GM23338 (cell line): ENCODE data around the gene SIGLEC15. TPM values are rescaled to one million over a fixed set of nuclear protein-coding genes. Genes with fewer than 3 reads are reported as not detected.

ENCODE experiments used
- ATAC-seq: fragments of 200-7000 bp; cut with Tn5 transposase; 3 replicates; pipeline ENCODE4 v1.9.1; 2020
- DNase-seq: peaks from one replicate; pipeline ENCODE4 v3.0.0-alpha.2; 2015; ENCODE audit warnings: low spot score
- H2AFZ ChIP-seq: fragments of 200-600 bp; sonication (generic); 2 replicates; pipeline ENCODE4 v1.8.0; 2016; ENCODE audit warnings: antibody characterized with exemption, mild to moderate bottlenecking, moderate library complexity
- H3F3A ChIP-seq: fragments of 200-600 bp; sonication (generic); replicated peaks from 2 replicates; pipeline ENCODE4 v1.8.0; 2017; ENCODE audit warnings: antibody characterized with exemption, mixed run types, low read depth
- H3K27ac ChIP-seq: fragments of 200-600 bp; sonication (generic); 2 replicates; pipeline ENCODE4 v1.6.1; 2016; ENCODE audit warnings: low read depth
- H3K27me3 ChIP-seq: fragments of 200-600 bp; sonication (generic); 2 replicates; pipeline ENCODE4 v1.8.0; 2016; ENCODE audit warnings: mild to moderate bottlenecking, mixed run types, moderate library complexity; ENCODE audit not compliant: insufficient read depth
- H3K36me3 ChIP-seq: fragments of 200-600 bp; sonication (generic); 2 replicates; pipeline ENCODE4 v1.8.0; 2016; ENCODE audit warnings: mild to moderate bottlenecking; ENCODE audit not compliant: insufficient read depth
- H3K4me1 ChIP-seq: fragments of 200-600 bp; sonication (generic); 2 replicates; pipeline ENCODE4 v1.8.0; 2016; ENCODE audit warnings: mild to moderate bottlenecking, moderate library complexity; ENCODE audit not compliant: insufficient read depth
- H3K4me2 ChIP-seq: fragments of 200-600 bp; sonication (generic); 2 replicates; pipeline ENCODE4 v1.7.1; 2017; ENCODE audit warnings: mixed run types
- H3K4me3 ChIP-seq: fragments of 200-600 bp; sonication (generic); 2 replicates; pipeline ENCODE4 v1.6.1; 2016; ENCODE audit warnings: mixed run types
- H3K79me2 ChIP-seq: fragments of 200-600 bp; sonication (generic); replicated peaks from 2 replicates; pipeline ENCODE4 v1.8.0; 2017; ENCODE audit warnings: mild to moderate bottlenecking; ENCODE audit not compliant: insufficient read depth
- H3K9me2 ChIP-seq: fragments of 200-600 bp; sonication (generic); 2 replicates; pipeline ENCODE4 v1.8.0; 2017; ENCODE audit not compliant: insufficient read depth
- H4K20me1 ChIP-seq: fragments of 200-600 bp; sonication (generic); replicated peaks from 2 replicates; pipeline ENCODE4 v1.8.0; 2017; ENCODE audit warnings: mild to moderate bottlenecking; ENCODE audit not compliant: insufficient read depth
- H3K27ac Mint-ChIP-seq: 2 replicates; pipeline ENCODE4 v1.8.0; 2020; ENCODE audit warnings: inconsistent platforms, mild to moderate bottlenecking, moderate library complexity, mixed read lengths
- H3K27me3 Mint-ChIP-seq: 3 replicates; pipeline ENCODE4 v1.8.0; 2022; ENCODE audit warnings: low read depth, mild to moderate bottlenecking, moderate library complexity, mixed read lengths, inconsistent platforms; ENCODE audit not compliant: insufficient read depth, poor library complexity
- H3K36me3 Mint-ChIP-seq: 3 replicates; pipeline ENCODE4 v1.8.0; 2021; ENCODE audit warnings: low read depth, mild to moderate bottlenecking, inconsistent platforms, moderate library complexity, mixed read lengths
- H3K4me1 Mint-ChIP-seq: 3 replicates; pipeline ENCODE4 v1.8.0; 2020; ENCODE audit warnings: mild to moderate bottlenecking, inconsistent platforms, mixed read lengths
- H3K4me3 Mint-ChIP-seq: 3 replicates; pipeline ENCODE4 v1.8.0; 2021; ENCODE audit warnings: moderate library complexity, mild to moderate bottlenecking, inconsistent platforms, mixed read lengths
- H3K9me3 Mint-ChIP-seq: 3 replicates; pipeline ENCODE4 v1.8.0; 2020; ENCODE audit warnings: moderate library complexity, mild to moderate bottlenecking, inconsistent platforms, mixed read lengths
- CREB1 ChIP-seq: fragments of 250-450 bp; sonication (Bioruptor Pico); IDR thresholded peaks from 2 replicates; pipeline ENCODE4 v1.5.0; 2020; ENCODE audit warnings: low read depth, mild to moderate bottlenecking, moderate library complexity
- CTCF ChIP-seq, 2 experiments: fragments of 200-600 bp in 1 of 2; sonication (generic) in 1 of 2; conservative IDR thresholded peaks; 2 replicates each; pipeline versions ENCODE4 v1.5.1 to v1.6.1; 2016 to 2017; ENCODE audit warnings: antibody characterized with exemption in 2 of 2, low read depth in 2 of 2, mild to moderate bottlenecking in 2 of 2, moderate library complexity in 1 of 2
- EZH2 ChIP-seq: fragments of 200-600 bp; sonication (generic); IDR thresholded peaks from one replicate; pipeline ENCODE4 v1.8.0; 2017; ENCODE audit warnings: antibody characterized with exemption, mild to moderate bottlenecking, low read depth; ENCODE audit not compliant: unreplicated experiment
- EZH2phosphoT487 ChIP-seq: fragments of 200-600 bp; sonication (generic); IDR thresholded peaks from one replicate; pipeline ENCODE4 v1.8.1; 2018; ENCODE audit warnings: antibody characterized with exemption; ENCODE audit not compliant: unreplicated experiment
- JUNB ChIP-seq: IDR thresholded peaks from one replicate; pipeline ENCODE4 v1.6.1; 2016; ENCODE audit warnings: antibody characterized with exemption; ENCODE audit not compliant: unreplicated experiment
- NANOG ChIP-seq: IDR thresholded peaks from 2 replicates; pipeline ENCODE4 v1.6.1; 2016; ENCODE audit warnings: antibody characterized with exemption, borderline replicate concordance
- POLR2AphosphoS5 ChIP-seq: IDR thresholded peaks from 2 replicates; pipeline ENCODE4 v1.6.1; 2016; ENCODE audit warnings: antibody characterized with exemption, low read depth
- REST ChIP-seq: IDR thresholded peaks from one replicate; pipeline ENCODE4 v1.6.1; 2018; ENCODE audit warnings: antibody characterized with exemption; ENCODE audit not compliant: unreplicated experiment
- ZNF114 ChIP-seq: fragments of 250-450 bp; sonication (Bioruptor Pico); IDR thresholded peaks from 2 replicates; pipeline ENCODE4 v1.5.0; 2020; ENCODE audit warnings: mild to moderate bottlenecking, moderate library complexity
- ZNF331 ChIP-seq: fragments of 250-450 bp; sonication (Bioruptor Pico); IDR thresholded peaks from 2 replicates; pipeline ENCODE4 v1.5.0; 2020; ENCODE audit warnings: low read depth, mild to moderate bottlenecking, moderate library complexity
- ZNF462 ChIP-seq: fragments of 250-450 bp; sonication (Bioruptor Pico); IDR thresholded peaks from 2 replicates; pipeline ENCODE4 v1.5.0; 2020; ENCODE audit warnings: mild to moderate bottlenecking, moderate library complexity
- polyA plus RNA-seq: library from polyadenylated mRNA; unstranded; fragments of >200 nt; fragmentation: Nextera tagmentation; extraction: Ambion mirVana; gene quantifications from 2 replicates; pipeline ENCODE4 v1.2.1, GENCODE V29; 2016
- total RNA-seq: library from RNA; depleted of rRNA; stranded (reverse); fragments of >200 nt; shearing (Covaris generic); gene quantifications from 2 replicates; pipeline ENCODE4 v1.2.3, GENCODE V29; 2014

Gene SIGLEC15
- total and polyA plus RNA-seq, 2 experiments from 2014 or later, result 0.29 TPM; not detected in 1

- Histone ChIP-seq H4K20me1 (no peaks in the 10 kb centered on the region), H3K4me3 (no peak overlapping the region), H3K9me2 (no peaks in the 10 kb centered on the region), H3K4me2 (no peak overlapping the region), H3K4me1 (no peaks in the 10 kb centered on the region), H2AFZ (no peak overlapping the region), H3K36me3 (no peaks in the 10 kb centered on the region), H3K79me2 (no peaks in the 10 kb centered on the region), H3F3A (no peaks in the 10 kb centered on the region), H3K27ac (no peak overlapping the region), H3K27me3 (no peaks in the 10 kb centered on the region)
- H3K36me3 Mint-ChIP-seq, result peaks cover 27% of the 10 kb centered on the region
- no peak for ATAC-seq
- TF ChIP-seq CTCF (conservative IDR thresholded peaks at IDR 0.05; ENCODE audit: low read depth in 2 of 2), result no peak
- no peak for TF ChIP-seq EZH2
- TF ChIP-seq REST, result no peak
- no peak for TF ChIP-seq POLR2AphosphoS5
- TF ChIP-seq JUNB, result no peak
- no peak for TF ChIP-seq ZNF114 (CRISPR knock-in tag)
- no peak for TF ChIP-seq CREB1 (CRISPR knock-in tag)
- no peak for TF ChIP-seq NANOG
- TF ChIP-seq ZNF462, result no peak
- no peak for TF ChIP-seq ZNF331 (CRISPR knock-in tag)
- no peak for TF ChIP-seq EZH2phosphoT487
- no peak for DNase-seq
- H3K27ac Mint-ChIP-seq, result no peak overlapping the region
- peaks cover 7% of the 10 kb centered on the region for H3K4me1 Mint-ChIP-seq
- H3K27me3 Mint-ChIP-seq, result no peaks in the 10 kb centered on the region
- H3K4me3 Mint-ChIP-seq, result no peak overlapping the region
- peaks cover 6% of the 10 kb centered on the region; the same call in 2 of the 3 replicates for H3K9me3 Mint-ChIP-seq
Observed at GRCh38 chr18:45876161-45876560, 50.7 kb downstream of the SIGLEC15 start.
